NB4 (cell line): ENCODE data around the gene CASP10.

ENCODE experiments used
- CTCF ChIP-seq: IDR thresholded peaks from one replicate; pipeline ENCODE4 v1.5.1; 2012; ENCODE audit warnings: low read depth, low read length
- POLR2A ChIP-seq: IDR thresholded peaks from 2 replicates; pipeline ENCODE4 v1.6.1; 2011; ENCODE audit warnings: mild to moderate bottlenecking; ENCODE audit not compliant: insufficient read length; ENCODE audit errors: extremely low read depth

- no peak for TF ChIP-seq POLR2A
- TF ChIP-seq CTCF, result no peak
These were observed 8.4 kb downstream of the CASP10 start for GRCh38 chr2:201191132-201191875.
